A673 (cell line): Measurements from ENCODE around the gene NFKB1. TPM values are rescaled to one million over a fixed set of nuclear protein-coding genes. Genes with fewer than 3 reads are reported as not detected.

Experiments
- BruUV-seq: library from RNA; stranded (reverse); fragments of 400-500 nt; replicated peaks from 2 replicates; lab custom pipeline; 2021; lab: Mats Ljungman, UMichigan
- CTCF ChIA-PET: fragments of 300-600 bp; sonication (Branson Sonifier 250); formaldehyde crosslinking; loops from one replicate; lab custom pipeline; 2022; ENCODE audit warnings: antibody characterized with exemption; lab: Charles Lee
- POLR2A ChIA-PET: fragments of 300-600 bp; sonication (Branson Sonifier 250); formaldehyde crosslinking; loops from one replicate; lab custom pipeline; 2022; ENCODE audit warnings: antibody characterized with exemption; ENCODE audit not compliant: low non-redundant PET; lab: Charles Lee
- DNase-seq: peaks from one replicate; pipeline ENCODE4 v3.0.0-alpha.2; 2015; ENCODE audit warnings: low spot score
- H3K27ac ChIP-seq: fragments of 200-600 bp; sonication (generic); 2 replicates; pipeline ENCODE4 v1.5.1; 2016; ENCODE audit warnings: mixed run types, low read depth, mild to moderate bottlenecking, mixed read lengths, antibody characterized with exemption, low read length; ENCODE audit not compliant: poor library complexity, severe bottlenecking
- H3K27me3 ChIP-seq: fragments of 200-600 bp; sonication (generic); replicated peaks from 2 replicates; pipeline ENCODE4 v1.6.1; 2017; ENCODE audit warnings: mixed run types, low read depth, mild to moderate bottlenecking, mixed read lengths, antibody characterized with exemption, low read length; ENCODE audit not compliant: insufficient read depth, poor library complexity
- H3K36me3 ChIP-seq: fragments of 200-600 bp; sonication (generic); 2 replicates; pipeline ENCODE4 v1.6.1; 2016; ENCODE audit warnings: mixed run types, mild to moderate bottlenecking, mixed read lengths, antibody characterized with exemption, low read length; ENCODE audit not compliant: insufficient read depth, poor library complexity, severe bottlenecking
- H3K4me1 ChIP-seq: fragments of 200-600 bp; sonication (generic); 2 replicates; pipeline ENCODE4 v1.6.1; 2017; ENCODE audit warnings: mixed run types, mild to moderate bottlenecking, mixed read lengths, antibody characterized with exemption, low read length; ENCODE audit not compliant: insufficient read depth, poor library complexity, severe bottlenecking
- H3K4me3 ChIP-seq: fragments of 200-600 bp; sonication (generic); 2 replicates; pipeline ENCODE4 v1.5.1; 2016; ENCODE audit warnings: low read depth, mixed run types, mild to moderate bottlenecking, mixed read lengths, low read length; ENCODE audit not compliant: poor library complexity, severe bottlenecking
- H3K9me3 ChIP-seq: fragments of 200-600 bp; sonication (generic); 2 replicates; pipeline ENCODE4 v1.6.1; 2016; ENCODE audit warnings: mixed run types, low read depth, mild to moderate bottlenecking, mixed read lengths, antibody characterized with exemption, low read length; ENCODE audit not compliant: poor library complexity, severe bottlenecking
- EZH2 ChIP-seq: fragments of 200-600 bp; sonication (generic); IDR thresholded peaks from 2 replicates; pipeline ENCODE4 v1.6.1; 2017; ENCODE audit warnings: borderline replicate concordance, low read depth, mild to moderate bottlenecking, mixed read lengths, antibody characterized with exemption, low read length; ENCODE audit not compliant: poor library complexity, severe bottlenecking
- intact Hi-C: fragments of 100-400 bp; cut with micrococcal nuclease; formaldehyde crosslinking; loops from one replicate; pipeline ENCODE4 v1.10.0; 2022; ENCODE audit not compliant: unreplicated experiment
- total RNA-seq: library from RNA; stranded (reverse); gene quantifications from 2 replicates; pipeline ENCODE4 v1.2.3, GENCODE V29; 2021
- TF ChIP-seq, protein P1 (sequence below): fragments of 300-800, 200-600 bp; sonication (generic); conservative IDR thresholded peaks from 2 replicates; pipeline ENCODE4 v1.5.1; 2017; ENCODE audit warnings: low read depth, mild to moderate bottlenecking, antibody characterized with exemption, low read length, moderate library complexity, mixed read lengths

Gene NFKB1
- total RNA-seq, 1 experiment from 2014 or later, result 26.1 TPM

DNA sequence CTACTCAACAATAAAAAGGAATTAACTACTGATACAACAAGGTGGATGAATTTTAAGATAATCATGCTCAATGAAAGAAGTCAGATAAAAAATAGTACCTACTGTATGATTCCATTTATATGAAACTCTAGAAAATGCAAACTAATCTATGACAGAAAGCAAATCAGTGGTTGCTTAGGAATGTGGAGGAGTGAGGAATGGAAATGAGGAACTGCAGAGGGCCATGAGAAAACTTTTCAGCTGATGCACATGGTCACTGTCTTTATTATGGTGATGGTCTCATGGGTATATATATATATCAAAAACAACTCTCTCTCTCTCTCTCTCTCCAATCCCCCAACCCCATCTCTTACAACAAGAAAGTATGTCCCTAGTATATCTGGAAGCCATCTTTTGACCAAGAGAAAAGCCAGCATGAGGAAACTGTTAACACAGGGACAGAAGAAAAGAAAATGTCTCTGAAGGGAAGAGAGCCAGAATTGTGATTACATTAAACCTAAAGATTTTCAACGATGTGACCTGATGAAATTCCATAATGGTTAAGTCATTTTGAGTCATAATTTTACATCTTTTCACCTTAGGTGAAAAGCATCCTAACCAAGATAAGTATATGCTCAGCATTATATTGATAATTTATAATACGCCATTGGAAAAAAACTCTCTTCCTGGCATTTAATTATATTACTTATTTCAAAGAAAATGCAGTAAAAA, 8.5 kb upstream of the NFKB1 start:
- no TSS peak for BruUV-seq
- Histone ChIP-seq H3K27me3 (no peaks in the 10 kb centered on the region), H3K4me3 (no peak overlapping the region), H3K27ac (no peak overlapping the region), H3K9me3 (no peaks in the 10 kb centered on the region), H3K4me1 (no peaks in the 10 kb centered on the region), H3K36me3 (no peaks in the 10 kb centered on the region)
- DNase-seq, result no peak
- TF ChIP-seq, protein P1, sequence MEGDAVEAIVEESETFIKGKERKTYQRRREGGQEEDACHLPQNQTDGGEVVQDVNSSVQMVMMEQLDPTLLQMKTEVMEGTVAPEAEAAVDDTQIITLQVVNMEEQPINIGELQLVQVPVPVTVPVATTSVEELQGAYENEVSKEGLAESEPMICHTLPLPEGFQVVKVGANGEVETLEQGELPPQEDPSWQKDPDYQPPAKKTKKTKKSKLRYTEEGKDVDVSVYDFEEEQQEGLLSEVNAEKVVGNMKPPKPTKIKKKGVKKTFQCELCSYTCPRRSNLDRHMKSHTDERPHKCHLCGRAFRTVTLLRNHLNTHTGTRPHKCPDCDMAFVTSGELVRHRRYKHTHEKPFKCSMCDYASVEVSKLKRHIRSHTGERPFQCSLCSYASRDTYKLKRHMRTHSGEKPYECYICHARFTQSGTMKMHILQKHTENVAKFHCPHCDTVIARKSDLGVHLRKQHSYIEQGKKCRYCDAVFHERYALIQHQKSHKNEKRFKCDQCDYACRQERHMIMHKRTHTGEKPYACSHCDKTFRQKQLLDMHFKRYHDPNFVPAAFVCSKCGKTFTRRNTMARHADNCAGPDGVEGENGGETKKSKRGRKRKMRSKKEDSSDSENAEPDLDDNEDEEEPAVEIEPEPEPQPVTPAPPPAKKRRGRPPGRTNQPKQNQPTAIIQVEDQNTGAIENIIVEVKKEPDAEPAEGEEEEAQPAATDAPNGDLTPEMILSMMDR, result no peak
- TF ChIP-seq EZH2, result no peak
- intact Hi-C loops, result no loop called here
- ChIA-PET CTCF (no interaction called here), POLR2A (no interaction called here)

- TF ChIP-seq, protein P1, result no peak
- TF ChIP-seq EZH2, result no peak
- H3K27me3 ChIP-seq, result no peaks in the 10 kb centered on the region
- H3K4me3 ChIP-seq, result no peak overlapping the region
- POLR2A ChIA-PET, result no interaction called here
- CTCF ChIA-PET, result no interaction called here
- intact Hi-C loops, result no loop called here
- no peak for DNase-seq
- no TSS peak for BruUV-seq
- no peak overlapping the region for H3K27ac ChIP-seq
- no peaks in the 10 kb centered on the region for H3K36me3 ChIP-seq
- H3K4me1 ChIP-seq, result no peaks in the 10 kb centered on the region
- H3K9me3 ChIP-seq, result no peaks in the 10 kb centered on the region
These were observed 7.9 kb upstream of the NFKB1 start for GRCh38 chr4:102493257-102493656.

- H3K4me3 ChIP-seq, result no peak overlapping the region
- no peaks in the 10 kb centered on the region for H3K36me3 ChIP-seq
- no peaks in the 10 kb centered on the region for H3K9me3 ChIP-seq
- TF ChIP-seq EZH2, result no peak
- TF ChIP-seq, protein P1, result no peak
- BruUV-seq, result no TSS peak
- intact Hi-C loops, result no loop called here
- DNase-seq, result no peak
- no peak overlapping the region for H3K27ac ChIP-seq
- ChIA-PET CTCF (no interaction called here), POLR2A (no interaction called here)
- no peaks in the 10 kb centered on the region for H3K27me3 ChIP-seq
- H3K4me1 ChIP-seq, result no peaks in the 10 kb centered on the region
These were observed 7.4 kb upstream of the NFKB1 start for GRCh38 chr4:102493794-102494193.
